GM23338 (cell line): ENCODE data around the gene WDHD1. TPM values are rescaled to one million over a fixed set of nuclear protein-coding genes. Genes with fewer than 3 reads are reported as not detected.

Source experiments
- ATAC-seq: fragments of 200-7000 bp; cut with Tn5 transposase; 3 replicates; pipeline ENCODE4 v1.9.1; 2020
- DNase-seq: peaks from one replicate; pipeline ENCODE4 v3.0.0-alpha.2; 2015; ENCODE audit warnings: low spot score
- H2AFZ ChIP-seq: fragments of 200-600 bp; sonication (generic); 2 replicates; pipeline ENCODE4 v1.8.0; 2016; ENCODE audit warnings: antibody characterized with exemption, mild to moderate bottlenecking, moderate library complexity
- H3F3A ChIP-seq: fragments of 200-600 bp; sonication (generic); replicated peaks from 2 replicates; pipeline ENCODE4 v1.8.0; 2017; ENCODE audit warnings: antibody characterized with exemption, mixed run types, low read depth
- H3K27ac ChIP-seq: fragments of 200-600 bp; sonication (generic); 2 replicates; pipeline ENCODE4 v1.6.1; 2016; ENCODE audit warnings: low read depth
- H3K27me3 ChIP-seq: fragments of 200-600 bp; sonication (generic); 2 replicates; pipeline ENCODE4 v1.8.0; 2016; ENCODE audit warnings: mild to moderate bottlenecking, mixed run types, moderate library complexity; ENCODE audit not compliant: insufficient read depth
- H3K36me3 ChIP-seq: fragments of 200-600 bp; sonication (generic); 2 replicates; pipeline ENCODE4 v1.8.0; 2016; ENCODE audit warnings: mild to moderate bottlenecking; ENCODE audit not compliant: insufficient read depth
- H3K4me1 ChIP-seq: fragments of 200-600 bp; sonication (generic); 2 replicates; pipeline ENCODE4 v1.8.0; 2016; ENCODE audit warnings: mild to moderate bottlenecking, moderate library complexity; ENCODE audit not compliant: insufficient read depth
- H3K4me2 ChIP-seq: fragments of 200-600 bp; sonication (generic); 2 replicates; pipeline ENCODE4 v1.7.1; 2017; ENCODE audit warnings: mixed run types
- H3K4me3 ChIP-seq: fragments of 200-600 bp; sonication (generic); 2 replicates; pipeline ENCODE4 v1.6.1; 2016; ENCODE audit warnings: mixed run types
- H3K79me2 ChIP-seq: fragments of 200-600 bp; sonication (generic); replicated peaks from 2 replicates; pipeline ENCODE4 v1.8.0; 2017; ENCODE audit warnings: mild to moderate bottlenecking; ENCODE audit not compliant: insufficient read depth
- H3K9me2 ChIP-seq: fragments of 200-600 bp; sonication (generic); 2 replicates; pipeline ENCODE4 v1.8.0; 2017; ENCODE audit not compliant: insufficient read depth
- H4K20me1 ChIP-seq: fragments of 200-600 bp; sonication (generic); replicated peaks from 2 replicates; pipeline ENCODE4 v1.8.0; 2017; ENCODE audit warnings: mild to moderate bottlenecking; ENCODE audit not compliant: insufficient read depth
- H3K27ac Mint-ChIP-seq: 2 replicates; pipeline ENCODE4 v1.8.0; 2020; ENCODE audit warnings: inconsistent platforms, mild to moderate bottlenecking, moderate library complexity, mixed read lengths
- H3K27me3 Mint-ChIP-seq: 3 replicates; pipeline ENCODE4 v1.8.0; 2022; ENCODE audit warnings: low read depth, mild to moderate bottlenecking, moderate library complexity, mixed read lengths, inconsistent platforms; ENCODE audit not compliant: insufficient read depth, poor library complexity
- H3K36me3 Mint-ChIP-seq: 3 replicates; pipeline ENCODE4 v1.8.0; 2021; ENCODE audit warnings: low read depth, mild to moderate bottlenecking, inconsistent platforms, moderate library complexity, mixed read lengths
- H3K4me1 Mint-ChIP-seq: 3 replicates; pipeline ENCODE4 v1.8.0; 2020; ENCODE audit warnings: mild to moderate bottlenecking, inconsistent platforms, mixed read lengths
- H3K4me3 Mint-ChIP-seq: 3 replicates; pipeline ENCODE4 v1.8.0; 2021; ENCODE audit warnings: moderate library complexity, mild to moderate bottlenecking, inconsistent platforms, mixed read lengths
- H3K9me3 Mint-ChIP-seq: 3 replicates; pipeline ENCODE4 v1.8.0; 2020; ENCODE audit warnings: moderate library complexity, mild to moderate bottlenecking, inconsistent platforms, mixed read lengths
- CREB1 ChIP-seq: fragments of 250-450 bp; sonication (Bioruptor Pico); IDR thresholded peaks from 2 replicates; pipeline ENCODE4 v1.5.0; 2020; ENCODE audit warnings: low read depth, mild to moderate bottlenecking, moderate library complexity
- EZH2 ChIP-seq: fragments of 200-600 bp; sonication (generic); IDR thresholded peaks from one replicate; pipeline ENCODE4 v1.8.0; 2017; ENCODE audit warnings: antibody characterized with exemption, mild to moderate bottlenecking, low read depth; ENCODE audit not compliant: unreplicated experiment
- EZH2phosphoT487 ChIP-seq: fragments of 200-600 bp; sonication (generic); IDR thresholded peaks from one replicate; pipeline ENCODE4 v1.8.1; 2018; ENCODE audit warnings: antibody characterized with exemption; ENCODE audit not compliant: unreplicated experiment
- JUNB ChIP-seq: IDR thresholded peaks from one replicate; pipeline ENCODE4 v1.6.1; 2016; ENCODE audit warnings: antibody characterized with exemption; ENCODE audit not compliant: unreplicated experiment
- NANOG ChIP-seq: IDR thresholded peaks from 2 replicates; pipeline ENCODE4 v1.6.1; 2016; ENCODE audit warnings: antibody characterized with exemption, borderline replicate concordance
- POLR2AphosphoS5 ChIP-seq: IDR thresholded peaks from 2 replicates; pipeline ENCODE4 v1.6.1; 2016; ENCODE audit warnings: antibody characterized with exemption, low read depth
- STAT1 ChIP-seq: IDR thresholded peaks from one replicate; pipeline ENCODE4 v1.6.1; 2016; ENCODE audit warnings: antibody characterized with exemption; ENCODE audit not compliant: unreplicated experiment
- ZNF114 ChIP-seq: fragments of 250-450 bp; sonication (Bioruptor Pico); IDR thresholded peaks from 2 replicates; pipeline ENCODE4 v1.5.0; 2020; ENCODE audit warnings: mild to moderate bottlenecking, moderate library complexity
- polyA plus RNA-seq: library from polyadenylated mRNA; unstranded; fragments of >200 nt; fragmentation: Nextera tagmentation; extraction: Ambion mirVana; gene quantifications from 2 replicates; pipeline ENCODE4 v1.2.1, GENCODE V29; 2016
- total RNA-seq: library from RNA; depleted of rRNA; stranded (reverse); fragments of >200 nt; shearing (Covaris generic); gene quantifications from 2 replicates; pipeline ENCODE4 v1.2.3, GENCODE V29; 2014
- TF ChIP-seq, protein P1 (sequence below), 2 experiments: fragments of 200-600 bp in 1 of 2; sonication (generic) in 1 of 2; conservative IDR thresholded peaks; 2 replicates each; pipeline versions ENCODE4 v1.5.1 to v1.6.1; 2016 to 2017; ENCODE audit warnings: antibody characterized with exemption in 2 of 2, low read depth in 2 of 2, mild to moderate bottlenecking in 2 of 2, moderate library complexity in 1 of 2
- TF ChIP-seq, protein P2 (sequence below): IDR thresholded peaks from 2 replicates; pipeline ENCODE4 v1.6.1; 2016; ENCODE audit warnings: antibody characterized with exemption
- TF ChIP-seq, protein P3 (sequence below): fragments of 250-450 bp; sonication (Bioruptor Pico); IDR thresholded peaks from 2 replicates; pipeline ENCODE4 v1.5.0; 2020; ENCODE audit warnings: mild to moderate bottlenecking, moderate library complexity

The WDHD1 gene
- total and polyA plus RNA-seq, 2 experiments from 2014 or later = 48.8 to 65.4 TPM

DNA sequence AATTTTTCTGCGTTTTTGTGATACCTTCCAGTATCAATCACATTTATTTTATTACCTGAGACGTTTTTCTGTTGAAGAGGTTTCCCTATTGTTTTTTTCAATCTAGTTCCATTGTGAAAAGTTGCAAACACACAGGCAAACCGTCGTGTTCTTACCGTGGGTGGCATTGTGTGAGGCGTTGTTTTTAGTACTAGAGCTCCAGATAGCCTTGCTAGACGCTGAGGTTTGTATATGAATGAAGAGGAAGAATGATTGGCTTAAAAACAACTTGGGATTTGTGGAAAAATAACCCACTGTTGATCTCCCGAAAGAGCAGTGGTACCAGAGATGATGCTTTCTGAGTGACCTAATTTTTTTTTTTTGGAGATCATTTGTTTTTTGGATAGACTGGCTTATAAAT lies 1.2 kb upstream of the WDHD1 start:
- Histone ChIP-seq H3K4me2 (peak overlapping the region; percentile 94), H3K36me3 (0 out of 2 replicates have a peak, but pooled peaks cover 4% of the 10 kb centered on the region), H3K27me3 (no peaks in the 10 kb centered on the region), H3K4me1 (peaks cover 43% of the 10 kb centered on the region), H3K4me3 (peak overlapping the region; percentile 94), H3K9me2 (no peaks in the 10 kb centered on the region), H3F3A (peaks cover 19% of the 10 kb centered on the region; the same call in 1 of the 2 replicates), H2AFZ (no peak overlapping the region), H3K79me2 (peaks cover 88% of the 10 kb centered on the region), H3K27ac (peak overlapping the region; percentile 100), H4K20me1 (peaks cover 4% of the 10 kb centered on the region)
- Mint-ChIP-seq H3K4me1 (peaks cover 32% of the 10 kb centered on the region), H3K27me3 (peaks cover 2% of the 10 kb centered on the region), H3K9me3 (no peaks in the 10 kb centered on the region), H3K4me3 (peak overlapping the region; percentile 95), H3K36me3 (peaks cover 11% of the 10 kb centered on the region; the same call in 2 of the 3 replicates), H3K27ac (peak overlapping the region; percentile 95)
- TF ChIP-seq STAT1 (no peak), EZH2phosphoT487 (no peak), EZH2 (no peak), CREB1 (CRISPR knock-in tag) (no peak), POLR2AphosphoS5 (no peak), NANOG (no peak), JUNB (no peak), ZNF114 (CRISPR knock-in tag) (no peak)
- TF ChIP-seq, protein P1, sequence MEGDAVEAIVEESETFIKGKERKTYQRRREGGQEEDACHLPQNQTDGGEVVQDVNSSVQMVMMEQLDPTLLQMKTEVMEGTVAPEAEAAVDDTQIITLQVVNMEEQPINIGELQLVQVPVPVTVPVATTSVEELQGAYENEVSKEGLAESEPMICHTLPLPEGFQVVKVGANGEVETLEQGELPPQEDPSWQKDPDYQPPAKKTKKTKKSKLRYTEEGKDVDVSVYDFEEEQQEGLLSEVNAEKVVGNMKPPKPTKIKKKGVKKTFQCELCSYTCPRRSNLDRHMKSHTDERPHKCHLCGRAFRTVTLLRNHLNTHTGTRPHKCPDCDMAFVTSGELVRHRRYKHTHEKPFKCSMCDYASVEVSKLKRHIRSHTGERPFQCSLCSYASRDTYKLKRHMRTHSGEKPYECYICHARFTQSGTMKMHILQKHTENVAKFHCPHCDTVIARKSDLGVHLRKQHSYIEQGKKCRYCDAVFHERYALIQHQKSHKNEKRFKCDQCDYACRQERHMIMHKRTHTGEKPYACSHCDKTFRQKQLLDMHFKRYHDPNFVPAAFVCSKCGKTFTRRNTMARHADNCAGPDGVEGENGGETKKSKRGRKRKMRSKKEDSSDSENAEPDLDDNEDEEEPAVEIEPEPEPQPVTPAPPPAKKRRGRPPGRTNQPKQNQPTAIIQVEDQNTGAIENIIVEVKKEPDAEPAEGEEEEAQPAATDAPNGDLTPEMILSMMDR (conservative IDR thresholded peaks at IDR 0.05; ENCODE audit: low read depth in 2 of 2) = no peak
- TF ChIP-seq, protein P2, sequence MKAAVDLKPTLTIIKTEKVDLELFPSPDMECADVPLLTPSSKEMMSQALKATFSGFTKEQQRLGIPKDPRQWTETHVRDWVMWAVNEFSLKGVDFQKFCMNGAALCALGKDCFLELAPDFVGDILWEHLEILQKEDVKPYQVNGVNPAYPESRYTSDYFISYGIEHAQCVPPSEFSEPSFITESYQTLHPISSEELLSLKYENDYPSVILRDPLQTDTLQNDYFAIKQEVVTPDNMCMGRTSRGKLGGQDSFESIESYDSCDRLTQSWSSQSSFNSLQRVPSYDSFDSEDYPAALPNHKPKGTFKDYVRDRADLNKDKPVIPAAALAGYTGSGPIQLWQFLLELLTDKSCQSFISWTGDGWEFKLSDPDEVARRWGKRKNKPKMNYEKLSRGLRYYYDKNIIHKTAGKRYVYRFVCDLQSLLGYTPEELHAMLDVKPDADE = no peak
- TF ChIP-seq, protein P3, sequence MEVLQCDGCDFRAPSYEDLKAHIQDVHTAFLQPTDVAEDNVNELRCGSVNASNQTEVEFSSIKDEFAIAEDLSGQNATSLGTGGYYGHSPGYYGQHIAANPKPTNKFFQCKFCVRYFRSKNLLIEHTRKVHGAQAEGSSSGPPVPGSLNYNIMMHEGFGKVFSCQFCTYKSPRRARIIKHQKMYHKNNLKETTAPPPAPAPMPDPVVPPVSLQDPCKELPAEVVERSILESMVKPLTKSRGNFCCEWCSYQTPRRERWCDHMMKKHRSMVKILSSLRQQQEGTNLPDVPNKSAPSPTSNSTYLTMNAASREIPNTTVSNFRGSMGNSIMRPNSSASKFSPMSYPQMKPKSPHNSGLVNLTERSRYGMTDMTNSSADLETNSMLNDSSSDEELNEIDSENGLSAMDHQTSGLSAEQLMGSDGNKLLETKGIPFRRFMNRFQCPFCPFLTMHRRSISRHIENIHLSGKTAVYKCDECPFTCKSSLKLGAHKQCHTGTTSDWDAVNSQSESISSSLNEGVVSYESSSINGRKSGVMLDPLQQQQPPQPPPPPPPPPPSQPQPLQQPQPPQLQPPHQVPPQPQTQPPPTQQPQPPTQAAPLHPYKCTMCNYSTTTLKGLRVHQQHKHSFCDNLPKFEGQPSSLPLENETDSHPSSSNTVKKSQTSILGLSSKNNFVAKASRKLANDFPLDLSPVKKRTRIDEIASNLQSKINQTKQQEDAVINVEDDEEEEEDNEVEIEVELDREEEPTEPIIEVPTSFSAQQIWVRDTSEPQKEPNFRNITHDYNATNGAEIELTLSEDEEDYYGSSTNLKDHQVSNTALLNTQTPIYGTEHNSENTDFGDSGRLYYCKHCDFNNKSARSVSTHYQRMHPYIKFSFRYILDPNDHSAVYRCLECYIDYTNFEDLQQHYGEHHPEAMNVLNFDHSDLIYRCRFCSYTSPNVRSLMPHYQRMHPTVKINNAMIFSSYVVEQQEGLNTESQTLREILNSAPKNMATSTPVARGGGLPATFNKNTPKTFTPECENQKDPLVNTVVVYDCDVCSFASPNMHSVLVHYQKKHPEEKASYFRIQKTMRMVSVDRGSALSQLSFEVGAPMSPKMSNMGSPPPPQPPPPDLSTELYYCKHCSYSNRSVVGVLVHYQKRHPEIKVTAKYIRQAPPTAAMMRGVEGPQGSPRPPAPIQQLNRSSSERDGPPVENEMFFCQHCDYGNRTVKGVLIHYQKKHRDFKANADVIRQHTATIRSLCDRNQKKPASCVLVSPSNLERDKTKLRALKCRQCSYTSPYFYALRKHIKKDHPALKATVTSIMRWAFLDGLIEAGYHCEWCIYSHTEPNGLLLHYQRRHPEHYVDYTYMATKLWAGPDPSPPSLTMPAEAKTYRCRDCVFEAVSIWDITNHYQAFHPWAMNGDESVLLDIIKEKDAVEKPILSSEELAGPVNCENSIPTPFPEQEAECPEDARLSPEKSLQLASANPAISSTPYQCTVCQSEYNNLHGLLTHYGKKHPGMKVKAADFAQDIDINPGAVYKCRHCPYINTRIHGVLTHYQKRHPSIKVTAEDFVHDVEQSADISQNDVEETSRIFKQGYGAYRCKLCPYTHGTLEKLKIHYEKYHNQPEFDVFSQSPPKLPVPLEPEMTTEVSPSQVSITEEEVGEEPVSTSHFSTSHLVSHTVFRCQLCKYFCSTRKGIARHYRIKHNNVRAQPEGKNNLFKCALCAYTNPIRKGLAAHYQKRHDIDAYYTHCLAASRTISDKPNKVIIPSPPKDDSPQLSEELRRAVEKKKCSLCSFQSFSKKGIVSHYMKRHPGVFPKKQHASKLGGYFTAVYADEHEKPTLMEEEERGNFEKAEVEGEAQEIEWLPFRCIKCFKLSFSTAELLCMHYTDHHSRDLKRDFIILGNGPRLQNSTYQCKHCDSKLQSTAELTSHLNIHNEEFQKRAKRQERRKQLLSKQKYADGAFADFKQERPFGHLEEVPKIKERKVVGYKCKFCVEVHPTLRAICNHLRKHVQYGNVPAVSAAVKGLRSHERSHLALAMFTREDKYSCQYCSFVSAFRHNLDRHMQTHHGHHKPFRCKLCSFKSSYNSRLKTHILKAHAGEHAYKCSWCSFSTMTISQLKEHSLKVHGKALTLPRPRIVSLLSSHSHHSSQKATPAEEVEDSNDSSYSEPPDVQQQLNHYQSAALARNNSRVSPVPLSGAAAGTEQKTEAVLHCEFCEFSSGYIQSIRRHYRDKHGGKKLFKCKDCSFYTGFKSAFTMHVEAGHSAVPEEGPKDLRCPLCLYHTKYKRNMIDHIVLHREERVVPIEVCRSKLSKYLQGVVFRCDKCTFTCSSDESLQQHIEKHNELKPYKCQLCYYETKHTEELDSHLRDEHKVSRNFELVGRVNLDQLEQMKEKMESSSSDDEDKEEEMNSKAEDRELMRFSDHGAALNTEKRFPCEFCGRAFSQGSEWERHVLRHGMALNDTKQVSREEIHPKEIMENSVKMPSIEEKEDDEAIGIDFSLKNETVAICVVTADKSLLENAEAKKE (CRISPR knock-in tag) = no peak
- DNase-seq = no peak
- no peak for ATAC-seq
